Stomach (tissue), 9 donors: Measurements from ENCODE around the gene FMO2. TPM values are rescaled to one million over a fixed set of nuclear protein-coding genes. Genes with fewer than 3 reads are reported as not detected.

Experiments used
- DNase-seq, 2 donors: peaks; one replicate each; pipeline versions ENCODE4 v3.0.0 to v3.0.0-alpha.2; 2013 to 2019
- H3K27ac ChIP-seq, 5 donors: fragments of 200-600 bp in 4 of 5; sonication (generic) in 4 of 5; one replicate each; pipeline ENCODE4 v1.5.1; 2013 to 2019; ENCODE audit warnings: mild to moderate bottlenecking in 1 of 5, moderate library complexity in 1 of 5
- H3K27me3 ChIP-seq, 3 donors: fragments of 200-600 bp; sonication (generic); one replicate each; pipeline ENCODE4 v1.5.1; 2017 to 2019; ENCODE audit warnings: mixed run types in 1 of 3
- H3K36me3 ChIP-seq, 4 donors: fragments of 200-600 bp; sonication (generic); 1 replicate in 3 of 4; 2 replicates in 1 of 4; pipeline ENCODE4 v1.5.1; 2016 to 2019
- H3K4me1 ChIP-seq, 4 donors: fragments of 200-600 bp; sonication (generic); one replicate each; pipeline ENCODE4 v1.5.1; 2016 to 2019
- H3K4me3 ChIP-seq, 4 donors: fragments of 200-600 bp; sonication (generic) in 3 of 4; one replicate each; pipeline ENCODE4 v1.5.1; 2016 to 2019; ENCODE audit warnings: mild to moderate bottlenecking in 1 of 4
- H3K9me3 ChIP-seq, 4 donors: fragments of 200-600 bp; sonication (generic); one replicate each; pipeline ENCODE4 v1.5.1; 2016 to 2019
- CTCF ChIP-seq, 7 experiments: fragments of 450-650 bp in 4 of 7; fragments of 200-600 bp in 3 of 7; sonication (generic) in 3 of 7; IDR thresholded peaks; one replicate each; pipeline ENCODE4 v1.5.1; 2016 to 2019; ENCODE audit warnings: antibody characterized with exemption in 7 of 7, control low read depth in 2 of 7, mild to moderate bottlenecking in 1 of 7
- EP300 ChIP-seq: sonication (generic); formaldehyde crosslinking; IDR thresholded peaks from one replicate; pipeline ENCODE4 v1.6.1; 2017; ENCODE audit warnings: antibody characterized with exemption
- POLR2A ChIP-seq, 4 donors: fragments of 450-650 bp; IDR thresholded peaks; one replicate each; pipeline ENCODE4 v1.6.1; 2016; ENCODE audit warnings: antibody characterized with exemption in 4 of 4, control low read depth in 2 of 4, mild to moderate bottlenecking in 1 of 4, moderate library complexity in 1 of 4
- POLR2AphosphoS5 ChIP-seq, 3 donors: sonication (generic); formaldehyde crosslinking; IDR thresholded peaks; one replicate each; pipeline ENCODE4 v1.6.1; 2016; ENCODE audit warnings: antibody characterized with exemption in 3 of 3
- WGBS, 5 donors: extraction: QIAGEN DNeasy Blood & Tissue Kit in 3 of 5; methylation state at CpG; one replicate each; pipeline versions ENCODE4 v1.1.5 to v1.1.7; 2013 to 2018; 5-methylcytosine and 5-hydroxymethylcytosine counted together
- intact Hi-C: fragments of 100-400 bp; cut with DNase I; formaldehyde crosslinking; loops from one replicate; pipeline ENCODE4 v1.15.1; 2023; ENCODE audit warnings: low total_unique reads
- polyA plus RNA-seq, 3 donors: library from polyadenylated mRNA; stranded (reverse); fragments of 200-250 nt; gene quantifications; one replicate each; pipeline ENCODE4 v1.2.3, GENCODE V29; 2013
- total RNA-seq, 5 donors: library from RNA; depleted of rRNA; stranded (reverse); fragments of >200 nt; gene quantifications; one replicate each; pipeline versions ENCODE4 v1.1.0 to v1.2.3, GENCODE V29; 2014 to 2016
- donor health status: healthy with polysubstance abuse.
- donor health status: Bipolar disorder and iron deficiency.
- donor health status: healthy.

The FMO2 gene
- total and polyA plus RNA-seq, 8 donors = 2.8 to 47.3 (median 5.8) TPM; not detected in 1

- Histone ChIP-seq H3K4me1 (peaks cover 10 to 66% (median 38%) of the 10 kb centered on the region in 4 donors), H3K4me3 (no peak overlapping the region), H3K36me3 (no peaks in the 10 kb centered on the region), H3K27ac (peak overlapping the region in 4 of 5 donors; percentile 78 to 90 (median 86)), H3K9me3 (no peaks in the 10 kb centered on the region), H3K27me3 (no peaks in the 10 kb centered on the region)
- 47 to 81% (median 59%) methylated on average over 2 of the region's 2 CpGs for WGBS, 5 donors
- intact Hi-C loops = no loop called here
- no peak for DNase-seq
- no peak for TF ChIP-seq EP300
- TF ChIP-seq POLR2AphosphoS5 (IDR thresholded peaks at IDR 0.05) = no peak
- TF ChIP-seq CTCF (IDR thresholded peaks at IDR 0.05) = no peak
- no peak for TF ChIP-seq POLR2A (IDR thresholded peaks at IDR 0.05)
Observed at GRCh38 chr1:171220081-171220420, 35.0 kb downstream of the FMO2 start.

- no peak for TF ChIP-seq EP300
- no peak for TF ChIP-seq POLR2A (IDR thresholded peaks at IDR 0.05)
- TF ChIP-seq POLR2AphosphoS5 (IDR thresholded peaks at IDR 0.05) = no peak
- no peak for TF ChIP-seq CTCF (IDR thresholded peaks at IDR 0.05)
- peak in 1 of 2 donors; percentile 81 for DNase-seq
- intact Hi-C loops = no loop called here
- Histone ChIP-seq H3K27ac (peak overlapping the region; percentile 15 to 90 (median 85)), H3K4me1 (peaks cover 10 to 66% (median 38%) of the 10 kb centered on the region in 4 donors), H3K9me3 (no peaks in the 10 kb centered on the region), H3K36me3 (no peaks in the 10 kb centered on the region), H3K4me3 (peak overlapping the region in 1 of 4 donors; percentile 23), H3K27me3 (no peaks in the 10 kb centered on the region)
- WGBS, 5 donors = 42 to 54% (median 46%) methylated on average over 11 of the region's 11 CpGs
Observed at GRCh38 chr1:171220581-171221054, 35.5 kb downstream of the FMO2 start.

- TF ChIP-seq EP300 (no peak), CTCF (IDR thresholded peaks at IDR 0.05) (no peak), POLR2AphosphoS5 (IDR thresholded peaks at IDR 0.05) (no peak), POLR2A (IDR thresholded peaks at IDR 0.05) (no peak)
- H3K27me3 ChIP-seq = no peaks in the 10 kb centered on the region
- WGBS, 5 donors = 63 to 74% (median 66%) methylated on average over 5 of the region's 5 CpGs
- peak overlapping the region; percentile 66 to 90 (median 85) for H3K27ac ChIP-seq
- peak overlapping the region in 1 of 4 donors; percentile 6 for H3K4me3 ChIP-seq
- no peaks in the 10 kb centered on the region for H3K36me3 ChIP-seq
- H3K9me3 ChIP-seq = no peaks in the 10 kb centered on the region
- intact Hi-C loops = no loop called here
- no peak for DNase-seq
- peaks cover 10 to 66% (median 38%) of the 10 kb centered on the region in 4 donors for H3K4me1 ChIP-seq
Observed at GRCh38 chr1:171221665-171222591, 36.8 kb downstream of the FMO2 start.

GRCh38 chr1:171222936-171223335, 37.8 kb downstream of the FMO2 start:
- H3K4me1 ChIP-seq = peaks cover 10 to 62% (median 36%) of the 10 kb centered on the region in 4 donors
- TF ChIP-seq CTCF (IDR thresholded peaks at IDR 0.05) (no peak), POLR2AphosphoS5 (IDR thresholded peaks at IDR 0.05) (no peak), POLR2A (IDR thresholded peaks at IDR 0.05) (no peak), EP300 (no peak)

More at GRCh38 chr1:171222936-171223335, 37.8 kb downstream of the FMO2 start:
- peak in 1 of 2 donors; percentile 55 for DNase-seq
- Histone ChIP-seq H3K27ac (peak overlapping the region; percentile 30 to 90 (median 85)), H3K4me3 (peak overlapping the region in 1 of 4 donors; percentile 2), H3K9me3 (no peaks in the 10 kb centered on the region), H3K36me3 (no peaks in the 10 kb centered on the region), H3K27me3 (no peaks in the 10 kb centered on the region)
- WGBS, 5 donors = 50 to 66% (median 63%) methylated on average over 5 of the region's 5 CpGs
- intact Hi-C loops = no loop called here
